GM12891 (cell line): ENCODE results near the gene MRPL12.
A peak's percentile ranks its signal among the peaks of the same experiment; 100 is the strongest.

Source experiments
- DNase-seq: peaks from one replicate; pipeline ENCODE4 v3.0.0; 2011; ENCODE audit warnings: low spot score; ENCODE audit not compliant: insufficient read length
- FAIRE-seq: peaks from 2 replicates; lab custom pipeline; 2011; peaks lifted over from hg19 to GRCh38; lab: Jason Lieb, UNC
- PAX5 ChIP-seq: IDR thresholded peaks from 2 replicates; pipeline ENCODE4 v1.6.1; 2011; ENCODE audit warnings: low read length, moderate library complexity, mild to moderate bottlenecking; ENCODE audit not compliant: insufficient read depth, severe bottlenecking
- POLR2A ChIP-seq: IDR thresholded peaks from 2 replicates; pipeline ENCODE4 v1.6.1; 2011; ENCODE audit warnings: low read depth, low read length, control low read depth
- POLR2AphosphoS5 ChIP-seq: IDR thresholded peaks from 2 replicates; pipeline ENCODE4 v1.6.1; 2011; ENCODE audit warnings: low read depth, low read length, control low read depth
- POU2F2 ChIP-seq: IDR thresholded peaks from 2 replicates; pipeline ENCODE4 v1.6.1; 2011; ENCODE audit warnings: low read depth, mild to moderate bottlenecking, control low read depth, low read length, moderate library complexity
- SPI1 ChIP-seq: IDR thresholded peaks from 2 replicates; pipeline ENCODE4 v1.6.1; 2011; ENCODE audit warnings: low read depth, low read length, control low read depth
- TAF1 ChIP-seq: IDR thresholded peaks from 2 replicates; pipeline ENCODE4 v1.6.1; 2011; ENCODE audit warnings: low read depth, low read length, control low read depth

Gene MRPL12

GRCh38 chr17:81715107-81715871 lies 12.1 kb downstream of the MRPL12 start:
- no peak for FAIRE-seq
- TF ChIP-seq POU2F2 (no peak), PAX5 (no peak), POLR2AphosphoS5 (no peak), TAF1 (no peak), POLR2A (no peak; the same call in 1 of the 2 replicates), SPI1 (no peak)
- no peak for DNase-seq

DNA sequence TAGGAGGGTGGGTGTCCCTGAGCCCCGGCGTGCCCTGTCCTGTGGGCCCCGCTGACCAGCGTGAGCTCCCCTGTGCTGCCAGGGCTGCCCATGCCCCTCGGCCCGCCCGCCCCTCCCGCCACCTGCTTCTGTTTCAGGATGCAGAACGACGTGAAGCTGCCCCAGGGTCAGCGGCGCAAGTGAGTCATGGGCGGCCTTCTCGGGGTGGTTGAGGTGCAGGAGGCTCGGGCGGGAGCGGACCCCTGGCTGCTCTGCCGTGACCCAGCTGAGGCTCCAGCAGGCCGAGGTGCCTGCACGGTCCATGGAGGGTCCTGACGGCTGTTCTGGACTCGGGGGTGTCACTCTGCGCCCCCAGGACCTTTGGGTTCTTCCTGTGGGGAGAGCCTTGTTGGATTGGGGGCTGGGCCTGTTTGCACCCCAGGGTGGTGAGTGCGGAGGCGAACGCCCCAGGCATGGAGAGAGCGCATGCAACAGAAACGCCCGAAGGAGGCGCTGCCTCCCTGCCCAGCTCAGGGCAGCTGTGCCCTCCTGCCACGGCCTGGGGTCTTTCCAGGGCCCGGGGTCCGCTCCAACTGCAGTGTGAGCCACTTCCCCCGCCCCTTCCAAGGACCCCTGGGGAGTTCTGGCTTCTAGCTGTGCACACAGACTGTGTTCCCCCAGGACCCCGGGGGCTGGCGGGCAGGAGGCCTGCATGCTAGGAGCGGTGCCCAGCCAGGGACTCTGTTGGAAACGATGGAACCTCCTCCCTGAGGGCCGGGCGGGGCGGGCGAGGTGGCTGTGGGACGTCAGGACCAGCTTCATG lies 12.9 kb downstream of the MRPL12 start:
- FAIRE-seq (no peak), DNase-seq (no peak)
- TF ChIP-seq POLR2AphosphoS5, result no peak
- TF ChIP-seq POU2F2, result no peak
- no peak for TF ChIP-seq POLR2A
- no peak for TF ChIP-seq TAF1
- TF ChIP-seq SPI1, result no peak
- TF ChIP-seq PAX5, result no peak

GRCh38 chr17:81716674-81716996 lies 13.5 kb downstream of the MRPL12 start:
- FAIRE-seq (no peak), DNase-seq (no peak)
- no peak for TF ChIP-seq TAF1
- no peak for TF ChIP-seq SPI1
- TF ChIP-seq POLR2A, result no peak
- no peak for TF ChIP-seq POLR2AphosphoS5
- no peak for TF ChIP-seq POU2F2
- no peak for TF ChIP-seq PAX5

DNA sequence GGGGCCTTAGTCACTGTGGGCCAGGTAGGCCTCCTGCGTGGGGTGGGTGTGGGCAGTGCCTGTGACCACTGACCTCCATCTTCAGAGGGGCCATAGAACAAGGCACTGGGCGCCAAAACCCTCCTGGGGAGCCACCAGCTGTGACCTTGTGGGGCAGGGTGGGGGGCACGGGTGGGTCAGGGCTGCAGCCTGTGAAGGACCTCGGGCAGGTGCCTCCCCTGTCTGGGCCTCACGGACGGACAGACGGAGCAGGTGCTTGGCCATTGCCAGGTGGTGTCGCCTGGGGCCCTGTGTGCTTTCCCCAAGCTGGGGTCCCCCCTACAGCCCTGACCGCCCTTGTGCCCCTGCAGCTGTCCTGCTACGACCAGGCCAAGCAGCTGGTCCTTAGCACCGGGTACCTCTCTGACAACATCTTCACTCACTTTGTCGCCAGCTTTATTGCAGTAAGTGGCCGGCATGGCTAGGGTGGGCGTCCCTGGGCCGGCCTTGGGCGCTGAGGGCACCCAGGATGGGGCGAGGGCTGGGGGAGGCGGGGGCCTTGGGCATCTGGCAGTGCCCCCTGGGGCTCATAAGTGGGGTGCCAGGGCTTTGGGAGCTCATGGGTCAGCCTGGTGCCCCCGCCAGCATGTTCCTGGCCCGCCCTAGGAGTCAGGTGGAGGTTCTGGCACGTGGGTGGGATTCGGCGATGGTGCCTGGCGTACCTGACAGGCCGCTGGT lies 14.0 kb downstream of the MRPL12 start:
- TF ChIP-seq POLR2AphosphoS5 (no peak), POLR2A (no peak), TAF1 (no peak), PAX5 (no peak), SPI1 (no peak), POU2F2 (no peak)
- FAIRE-seq (no peak), DNase-seq (no peak)

GRCh38 chr17:81717766-81718089 lies 14.6 kb downstream of the MRPL12 start:
- TF ChIP-seq TAF1, result no peak
- no peak for TF ChIP-seq POU2F2
- TF ChIP-seq POLR2A, result no peak
- TF ChIP-seq PAX5, result no peak
- no peak for TF ChIP-seq SPI1
- no peak for TF ChIP-seq POLR2AphosphoS5
- DNase-seq (no peak), FAIRE-seq (no peak)

GRCh38 chr17:81719410-81720266 lies 16.5 kb downstream of the MRPL12 start:
- no peak for DNase-seq
- FAIRE-seq, result no peak
- TF ChIP-seq PAX5, result no peak
- no peak for TF ChIP-seq POLR2A
- TF ChIP-seq POLR2AphosphoS5, result no peak
- TF ChIP-seq TAF1, result no peak

DNA sequence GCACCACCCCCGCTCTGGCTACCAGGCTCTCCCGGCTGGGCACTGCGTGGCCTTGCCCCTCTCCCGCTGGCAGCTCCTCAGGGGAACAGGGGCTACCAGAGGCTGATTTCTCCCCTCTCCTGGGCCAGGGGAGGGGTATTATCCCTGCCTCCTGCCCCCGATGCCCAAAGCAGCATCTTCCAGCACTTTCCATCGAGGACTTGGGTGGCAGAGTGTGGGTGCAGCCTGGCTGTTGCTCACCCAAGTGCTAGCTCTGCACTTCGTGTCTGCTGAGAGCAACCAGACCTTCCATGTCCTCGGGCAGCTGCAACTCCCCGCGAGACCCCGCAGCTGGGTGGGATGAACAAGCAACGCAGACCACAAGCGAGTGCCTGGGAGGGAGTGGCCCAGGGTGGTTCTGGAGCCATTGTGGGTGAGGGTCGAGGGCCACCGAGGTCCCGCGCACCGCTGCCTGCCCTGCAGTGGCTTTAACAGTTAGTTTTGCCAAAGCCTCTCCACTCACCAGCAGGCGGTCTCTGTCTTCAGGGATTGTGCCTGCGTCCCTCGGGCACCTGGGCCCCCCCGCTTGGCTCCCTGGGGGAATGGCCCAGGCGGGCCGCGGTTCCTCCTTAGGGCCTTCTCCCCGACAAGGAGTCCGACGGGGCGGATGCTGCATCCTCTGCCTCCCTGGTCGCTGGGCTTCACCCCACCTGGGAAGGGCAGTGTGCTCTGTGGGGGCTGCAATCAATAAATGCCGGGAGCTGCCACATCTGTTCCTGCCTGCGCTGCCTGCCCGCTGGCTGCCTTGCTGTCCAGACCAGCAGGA lies 17.3 kb downstream of the MRPL12 start:
- FAIRE-seq (no peak), DNase-seq (no peak)
- TF ChIP-seq POLR2AphosphoS5 (no peak), POU2F2 (no peak), PAX5 (no peak), POLR2A (no peak), SPI1 (no peak), TAF1 (no peak)

DNA sequence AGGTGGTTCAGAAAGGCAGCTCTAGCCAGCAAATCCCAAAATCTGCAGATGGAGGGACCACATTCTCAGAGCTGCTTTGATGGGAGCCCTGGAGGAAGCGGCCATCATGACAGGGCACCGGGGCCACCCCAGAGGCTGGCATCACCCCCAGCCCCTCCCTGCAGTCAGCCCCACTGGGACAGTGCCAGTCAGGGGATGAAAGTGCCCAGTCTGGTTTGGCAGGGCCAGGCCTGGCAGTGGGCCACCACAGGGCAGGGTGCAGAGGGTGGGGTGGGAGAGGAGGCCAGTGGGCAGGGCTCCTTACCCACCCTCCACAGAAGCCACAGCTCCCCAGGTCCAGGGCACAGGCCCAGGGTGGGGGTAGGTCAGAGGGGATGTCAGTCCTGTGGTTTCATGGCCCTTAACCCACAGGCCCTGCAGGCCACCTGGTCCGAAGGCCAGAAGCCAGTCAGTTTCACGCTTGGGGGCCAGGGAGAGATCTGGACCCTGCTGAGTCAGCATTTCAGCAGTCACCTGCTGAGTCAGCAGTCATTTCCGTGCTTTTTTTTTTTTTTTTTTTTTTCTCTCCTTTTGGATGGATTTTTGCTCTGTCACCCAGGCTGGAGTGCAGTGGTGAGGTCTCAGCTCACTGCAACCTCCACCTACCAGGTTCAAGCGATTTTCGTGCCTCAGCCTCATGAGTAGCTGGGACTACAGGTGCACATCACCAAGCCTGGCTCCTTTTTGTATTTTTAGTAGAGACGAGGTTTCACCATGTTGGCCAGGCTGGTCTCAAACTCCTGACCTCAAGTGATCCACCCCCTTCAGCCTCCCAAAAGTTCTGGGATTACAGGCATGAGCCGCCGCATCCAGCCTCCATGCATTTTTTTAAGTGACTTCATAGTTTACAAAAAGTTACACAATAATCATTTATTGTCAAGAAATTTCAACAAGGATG lies 19.3 kb downstream of the MRPL12 start:
- DNase-seq (no peak), FAIRE-seq (no peak)
- peak; percentile 34; the same call in 1 of the 2 replicates for TF ChIP-seq POLR2A
- no peak for TF ChIP-seq POU2F2
- TF ChIP-seq SPI1, result no peak
- TF ChIP-seq TAF1, result no peak
- TF ChIP-seq POLR2AphosphoS5, result no peak
- no peak for TF ChIP-seq PAX5
